BE2C (cell line): ENCODE measurements around the gene DMAP1.

Experiments used
- DNase-seq: peaks from one replicate; pipeline ENCODE4 v3.0.0-alpha.2; 2020
- H3K27me3 ChIP-seq: fragments of 250-450 bp; sonication (Bioruptor Pico); 2 replicates; pipeline ENCODE4 v1.5.1; 2020; ENCODE audit warnings: mild to moderate bottlenecking
- H3K36me3 ChIP-seq: fragments of 250-450 bp; sonication (Bioruptor Pico); 2 replicates; pipeline ENCODE4 v1.5.1; 2020; ENCODE audit warnings: mild to moderate bottlenecking
- H3K4me1 ChIP-seq: fragments of 250-450 bp; sonication (Bioruptor Pico); 2 replicates; pipeline ENCODE4 v1.5.1; 2020
- H3K4me3 ChIP-seq: 2 replicates; pipeline ENCODE4 v1.5.1; 2011; ENCODE audit warnings: low read depth, low read length
- H3K9me3 ChIP-seq: fragments of 250-450 bp; sonication (Bioruptor Pico); 2 replicates; pipeline ENCODE4 v1.5.1; 2020
- TF ChIP-seq, protein P1 (sequence below): IDR thresholded peaks from 2 replicates; pipeline ENCODE4 v1.5.1; 2012; ENCODE audit warnings: mild to moderate bottlenecking, low read depth, low read length

DMAP1 gene

DNA sequence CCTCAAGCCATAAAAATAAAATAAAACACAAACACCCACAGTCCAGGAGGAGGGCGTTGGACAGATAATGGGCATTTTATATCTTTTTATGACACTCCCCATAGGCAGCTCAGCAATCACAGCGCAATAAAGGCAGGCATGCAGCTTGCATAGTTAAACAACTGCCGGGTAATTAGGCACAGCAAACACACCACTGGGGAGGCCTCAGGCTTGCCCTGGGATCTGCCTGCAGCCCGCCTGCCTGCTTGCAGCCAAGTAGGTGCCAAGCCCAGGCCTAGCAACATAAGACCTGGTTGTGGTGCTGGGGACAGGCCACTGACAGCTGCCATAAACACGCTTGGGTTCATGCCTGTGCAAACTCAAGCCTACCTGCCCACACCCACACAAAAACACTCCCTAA, 54.2 kb downstream of the DMAP1 start:
- H3K4me1 ChIP-seq: no peaks in the 10 kb centered on the region
- no peaks in the 10 kb centered on the region for H3K36me3 ChIP-seq
- DNase-seq: no peak
- H3K4me3 ChIP-seq: no peak overlapping the region
- TF ChIP-seq, protein P1, sequence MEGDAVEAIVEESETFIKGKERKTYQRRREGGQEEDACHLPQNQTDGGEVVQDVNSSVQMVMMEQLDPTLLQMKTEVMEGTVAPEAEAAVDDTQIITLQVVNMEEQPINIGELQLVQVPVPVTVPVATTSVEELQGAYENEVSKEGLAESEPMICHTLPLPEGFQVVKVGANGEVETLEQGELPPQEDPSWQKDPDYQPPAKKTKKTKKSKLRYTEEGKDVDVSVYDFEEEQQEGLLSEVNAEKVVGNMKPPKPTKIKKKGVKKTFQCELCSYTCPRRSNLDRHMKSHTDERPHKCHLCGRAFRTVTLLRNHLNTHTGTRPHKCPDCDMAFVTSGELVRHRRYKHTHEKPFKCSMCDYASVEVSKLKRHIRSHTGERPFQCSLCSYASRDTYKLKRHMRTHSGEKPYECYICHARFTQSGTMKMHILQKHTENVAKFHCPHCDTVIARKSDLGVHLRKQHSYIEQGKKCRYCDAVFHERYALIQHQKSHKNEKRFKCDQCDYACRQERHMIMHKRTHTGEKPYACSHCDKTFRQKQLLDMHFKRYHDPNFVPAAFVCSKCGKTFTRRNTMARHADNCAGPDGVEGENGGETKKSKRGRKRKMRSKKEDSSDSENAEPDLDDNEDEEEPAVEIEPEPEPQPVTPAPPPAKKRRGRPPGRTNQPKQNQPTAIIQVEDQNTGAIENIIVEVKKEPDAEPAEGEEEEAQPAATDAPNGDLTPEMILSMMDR: no peak
- H3K9me3 ChIP-seq: no peaks in the 10 kb centered on the region
- H3K27me3 ChIP-seq: no peaks in the 10 kb centered on the region

DNA sequence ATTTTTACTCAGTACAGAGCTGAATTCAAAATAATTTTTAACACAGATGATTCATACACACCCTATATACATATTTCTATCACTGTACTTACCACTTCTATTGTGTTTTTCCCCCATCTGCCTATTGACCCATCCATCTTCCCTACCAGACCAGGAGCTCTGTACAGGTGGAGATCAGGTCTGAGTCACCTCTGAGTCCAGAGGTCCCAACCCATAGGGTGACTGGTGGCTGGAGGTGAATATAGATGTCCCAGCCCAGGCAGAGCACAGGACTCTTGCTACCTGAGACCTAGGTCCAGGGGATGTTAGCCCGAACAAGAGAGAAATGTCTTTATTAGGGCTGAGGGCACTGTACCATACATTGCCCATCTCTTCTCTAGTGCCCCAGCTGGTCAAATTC, 54.8 kb downstream of the DMAP1 start:
- no peak for DNase-seq
- H3K36me3 ChIP-seq: no peaks in the 10 kb centered on the region
- no peak overlapping the region for H3K4me3 ChIP-seq
- no peaks in the 10 kb centered on the region for H3K9me3 ChIP-seq
- TF ChIP-seq, protein P1: no peak
- H3K4me1 ChIP-seq: no peaks in the 10 kb centered on the region
- H3K27me3 ChIP-seq: no peaks in the 10 kb centered on the region
